Peyer's patch (tissue), 4 donors: ENCODE data around the gene TM4SF20.

Experiments
- POLR2A ChIP-seq, 2 donors: fragments of 450-650 bp; IDR thresholded peaks; one replicate each; pipeline ENCODE4 v1.5.1; 2017; ENCODE audit warnings: antibody characterized with exemption in 2 of 2, mild to moderate bottlenecking in 2 of 2, moderate library complexity in 2 of 2
- TF ChIP-seq, protein P1 (sequence below), 6 experiments: fragments of 450-650 bp in 4 of 6; fragments of 200-600 bp in 2 of 6; sonication (generic) in 1 of 6; IDR thresholded peaks; one replicate each; pipeline ENCODE4 v1.5.1; 2017 to 2019; ENCODE audit warnings: antibody characterized with exemption in 6 of 6, mild to moderate bottlenecking in 3 of 6, moderate library complexity in 1 of 6

GRCh38 chr2:227413371-227413770, 34.3 kb upstream of the TM4SF20 start:
- TF ChIP-seq, protein P1, sequence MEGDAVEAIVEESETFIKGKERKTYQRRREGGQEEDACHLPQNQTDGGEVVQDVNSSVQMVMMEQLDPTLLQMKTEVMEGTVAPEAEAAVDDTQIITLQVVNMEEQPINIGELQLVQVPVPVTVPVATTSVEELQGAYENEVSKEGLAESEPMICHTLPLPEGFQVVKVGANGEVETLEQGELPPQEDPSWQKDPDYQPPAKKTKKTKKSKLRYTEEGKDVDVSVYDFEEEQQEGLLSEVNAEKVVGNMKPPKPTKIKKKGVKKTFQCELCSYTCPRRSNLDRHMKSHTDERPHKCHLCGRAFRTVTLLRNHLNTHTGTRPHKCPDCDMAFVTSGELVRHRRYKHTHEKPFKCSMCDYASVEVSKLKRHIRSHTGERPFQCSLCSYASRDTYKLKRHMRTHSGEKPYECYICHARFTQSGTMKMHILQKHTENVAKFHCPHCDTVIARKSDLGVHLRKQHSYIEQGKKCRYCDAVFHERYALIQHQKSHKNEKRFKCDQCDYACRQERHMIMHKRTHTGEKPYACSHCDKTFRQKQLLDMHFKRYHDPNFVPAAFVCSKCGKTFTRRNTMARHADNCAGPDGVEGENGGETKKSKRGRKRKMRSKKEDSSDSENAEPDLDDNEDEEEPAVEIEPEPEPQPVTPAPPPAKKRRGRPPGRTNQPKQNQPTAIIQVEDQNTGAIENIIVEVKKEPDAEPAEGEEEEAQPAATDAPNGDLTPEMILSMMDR (IDR thresholded peaks at IDR 0.05), result no peak
- no peak for TF ChIP-seq POLR2A (IDR thresholded peaks at IDR 0.05)
